Loucy (cell line): ENCODE measurements around the gene ZNF616.

Experiments used
- EZH2phosphoT487 ChIP-seq: fragments of 200-600 bp; IDR thresholded peaks from 2 replicates; pipeline ENCODE4 v1.6.1; 2018; ENCODE audit warnings: antibody characterized with exemption, mild to moderate bottlenecking, moderate library complexity, borderline replicate concordance
- TF ChIP-seq, protein P1 (sequence below): fragments of 200-600 bp; sonication (generic); conservative IDR thresholded peaks from 2 replicates; pipeline ENCODE4 v1.5.1; 2014; ENCODE audit warnings: mild to moderate bottlenecking, antibody characterized with exemption, low read length

DNA sequence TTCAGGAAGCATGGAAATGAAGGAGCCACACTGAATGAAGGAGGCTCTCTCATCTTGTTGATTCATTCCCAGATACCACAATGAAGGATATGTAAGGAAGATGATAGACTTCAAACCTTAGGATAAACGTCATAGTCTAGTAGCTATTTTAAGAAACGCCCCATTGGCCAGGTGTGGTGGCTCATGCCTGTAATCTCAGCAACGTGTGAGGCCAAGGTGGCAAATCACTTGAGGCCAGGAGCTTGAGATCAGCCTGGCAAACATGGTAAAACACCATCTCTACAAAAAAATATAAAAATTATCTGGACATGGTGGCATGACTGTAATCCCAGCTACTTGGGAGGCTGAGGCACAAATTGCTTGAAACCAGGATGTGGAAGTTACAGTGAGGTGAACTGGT, 27.1 kb downstream of the ZNF616 start:
- TF ChIP-seq, protein P1, sequence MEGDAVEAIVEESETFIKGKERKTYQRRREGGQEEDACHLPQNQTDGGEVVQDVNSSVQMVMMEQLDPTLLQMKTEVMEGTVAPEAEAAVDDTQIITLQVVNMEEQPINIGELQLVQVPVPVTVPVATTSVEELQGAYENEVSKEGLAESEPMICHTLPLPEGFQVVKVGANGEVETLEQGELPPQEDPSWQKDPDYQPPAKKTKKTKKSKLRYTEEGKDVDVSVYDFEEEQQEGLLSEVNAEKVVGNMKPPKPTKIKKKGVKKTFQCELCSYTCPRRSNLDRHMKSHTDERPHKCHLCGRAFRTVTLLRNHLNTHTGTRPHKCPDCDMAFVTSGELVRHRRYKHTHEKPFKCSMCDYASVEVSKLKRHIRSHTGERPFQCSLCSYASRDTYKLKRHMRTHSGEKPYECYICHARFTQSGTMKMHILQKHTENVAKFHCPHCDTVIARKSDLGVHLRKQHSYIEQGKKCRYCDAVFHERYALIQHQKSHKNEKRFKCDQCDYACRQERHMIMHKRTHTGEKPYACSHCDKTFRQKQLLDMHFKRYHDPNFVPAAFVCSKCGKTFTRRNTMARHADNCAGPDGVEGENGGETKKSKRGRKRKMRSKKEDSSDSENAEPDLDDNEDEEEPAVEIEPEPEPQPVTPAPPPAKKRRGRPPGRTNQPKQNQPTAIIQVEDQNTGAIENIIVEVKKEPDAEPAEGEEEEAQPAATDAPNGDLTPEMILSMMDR, result no peak
- TF ChIP-seq EZH2phosphoT487, result no peak
